ENCODE measurements around the gene FASTKD2.

Gene FASTKD2

GRCh38 chr2:206764673-206765241 lies 649 bp upstream of the FASTKD2 start:
- Histone ChIP-seq H3K79me2 (ENCODE audit: insufficient read depth, low read length) (peaks cover 29% of the 10 kb centered on the region), H3K4me1 (ENCODE audit: insufficient read depth, low read length, poor library complexity, severe bottlenecking) (peaks cover 33% of the 10 kb centered on the region), H3K36me3 (ENCODE audit: insufficient read depth, low read length) (no peaks in the 10 kb centered on the region), H3K9me3 (ENCODE audit: insufficient read depth, low read depth, low read length) (no peaks in the 10 kb centered on the region), H3K9me2 (replicated peaks; ENCODE audit: low read depth, low read length) (no peaks in the 10 kb centered on the region), H4K20me1 (ENCODE audit: insufficient read depth, low read length, poor library complexity, severe bottlenecking) (no peaks in the 10 kb centered on the region), H3K27me3 (ENCODE audit: insufficient read depth, low read length, poor library complexity, severe bottlenecking) (peaks cover 18% of the 10 kb centered on the region), H3F3A (ENCODE audit: low read depth) (no peaks in the 10 kb centered on the region), H3K4me2 (ENCODE audit: low read depth, low read length, poor library complexity, severe bottlenecking) (peak overlapping the region; percentile 79), H2AFZ (ENCODE audit: low read length) (peak overlapping the region; percentile 99), H3K9ac (ENCODE audit: low read depth, low read length, poor library complexity, severe bottlenecking) (peak overlapping the region; percentile 77), H3K4me3 (ENCODE audit: low read length, poor library complexity, severe bottlenecking) (peak overlapping the region; percentile 86)
- TF ChIP-seq CTCF (conservative IDR thresholded peaks at IDR 0.05; ENCODE audit: low read length) = no peak
- no peak for TF ChIP-seq EZH2phosphoT487 (IDR thresholded peaks at IDR 0.05; ENCODE audit: borderline replicate concordance)

- no peak overlapping the region for H2AFZ ChIP-seq (ENCODE audit: low read length)
- TF ChIP-seq CTCF (conservative IDR thresholded peaks at IDR 0.05; ENCODE audit: low read length) = no peak
- TF ChIP-seq EZH2phosphoT487 (IDR thresholded peaks at IDR 0.05; ENCODE audit: borderline replicate concordance) = no peak
Observed at GRCh38 chr2:206766057-206766930, 888 bp downstream of the FASTKD2 start.

GRCh38 chr2:206774871-206775270 lies 9.5 kb downstream of the FASTKD2 start:
- no peak overlapping the region for H3K4me3 ChIP-seq (ENCODE audit: low read length, poor library complexity, severe bottlenecking)
- no peak overlapping the region for H3K9ac ChIP-seq (ENCODE audit: low read depth, low read length, poor library complexity, severe bottlenecking)
- H3K79me2 ChIP-seq (ENCODE audit: insufficient read depth, low read length) = peaks cover 20% of the 10 kb centered on the region; the same call in 1 of the 2 replicates
- no peaks in the 10 kb centered on the region for H3F3A ChIP-seq (ENCODE audit: low read depth)
- no peak overlapping the region for H3K4me2 ChIP-seq (ENCODE audit: low read depth, low read length, poor library complexity, severe bottlenecking)
- H3K36me3 ChIP-seq (ENCODE audit: insufficient read depth, low read length) = peaks cover 58% of the 10 kb centered on the region
- TF ChIP-seq CTCF (conservative IDR thresholded peaks at IDR 0.05; ENCODE audit: low read length) (no peak), EZH2phosphoT487 (IDR thresholded peaks at IDR 0.05; ENCODE audit: borderline replicate concordance) (no peak)
- H3K9me2 ChIP-seq (replicated peaks; ENCODE audit: low read depth, low read length) = no peaks in the 10 kb centered on the region
- H4K20me1 ChIP-seq (ENCODE audit: insufficient read depth, low read length, poor library complexity, severe bottlenecking) = peaks cover 4% of the 10 kb centered on the region
- H2AFZ ChIP-seq (ENCODE audit: low read length) = no peak overlapping the region
- no peaks in the 10 kb centered on the region for H3K27me3 ChIP-seq (ENCODE audit: insufficient read depth, low read length, poor library complexity, severe bottlenecking)
- H3K9me3 ChIP-seq (ENCODE audit: insufficient read depth, low read depth, low read length) = peaks cover 6% of the 10 kb centered on the region; the same call in 1 of the 2 replicates
- no peaks in the 10 kb centered on the region for H3K4me1 ChIP-seq (ENCODE audit: insufficient read depth, low read length, poor library complexity, severe bottlenecking)

More at GRCh38 chr2:206766057-206766930, 888 bp downstream of the FASTKD2 start:
- Histone ChIP-seq H3K27me3 (ENCODE audit: insufficient read depth, low read length, poor library complexity, severe bottlenecking) (peaks cover 18% of the 10 kb centered on the region), H3F3A (ENCODE audit: low read depth) (no peaks in the 10 kb centered on the region), H3K4me2 (ENCODE audit: low read depth, low read length, poor library complexity, severe bottlenecking) (peak overlapping the region; percentile 79), H3K9ac (ENCODE audit: low read depth, low read length, poor library complexity, severe bottlenecking) (peak overlapping the region; percentile 77), H3K79me2 (ENCODE audit: insufficient read depth, low read length) (peaks cover 29% of the 10 kb centered on the region), H3K4me3 (ENCODE audit: low read length, poor library complexity, severe bottlenecking) (peak overlapping the region; percentile 86), H4K20me1 (ENCODE audit: insufficient read depth, low read length, poor library complexity, severe bottlenecking) (no peaks in the 10 kb centered on the region), H3K4me1 (ENCODE audit: insufficient read depth, low read length, poor library complexity, severe bottlenecking) (peaks cover 33% of the 10 kb centered on the region), H3K9me3 (ENCODE audit: insufficient read depth, low read depth, low read length) (no peaks in the 10 kb centered on the region), H3K9me2 (replicated peaks; ENCODE audit: low read depth, low read length) (no peaks in the 10 kb centered on the region), H3K36me3 (ENCODE audit: insufficient read depth, low read length) (no peaks in the 10 kb centered on the region)

Data from Loucy (cell line).